Measurements from ENCODE around the gene ROBO2.

GRCh38 chr3:77541203-77541922, 501.5 kb downstream of the ROBO2 start:
- TF ChIP-seq CTCF (IDR thresholded peaks at IDR 0.05; ENCODE audit: poor library complexity, severe bottlenecking): no peak
- TF ChIP-seq EZH2 (IDR thresholded peaks at IDR 0.05; ENCODE audit: borderline replicate concordance, insufficient read depth, low read length, poor library complexity, severe bottlenecking): no peak
- TF ChIP-seq, protein P1, sequence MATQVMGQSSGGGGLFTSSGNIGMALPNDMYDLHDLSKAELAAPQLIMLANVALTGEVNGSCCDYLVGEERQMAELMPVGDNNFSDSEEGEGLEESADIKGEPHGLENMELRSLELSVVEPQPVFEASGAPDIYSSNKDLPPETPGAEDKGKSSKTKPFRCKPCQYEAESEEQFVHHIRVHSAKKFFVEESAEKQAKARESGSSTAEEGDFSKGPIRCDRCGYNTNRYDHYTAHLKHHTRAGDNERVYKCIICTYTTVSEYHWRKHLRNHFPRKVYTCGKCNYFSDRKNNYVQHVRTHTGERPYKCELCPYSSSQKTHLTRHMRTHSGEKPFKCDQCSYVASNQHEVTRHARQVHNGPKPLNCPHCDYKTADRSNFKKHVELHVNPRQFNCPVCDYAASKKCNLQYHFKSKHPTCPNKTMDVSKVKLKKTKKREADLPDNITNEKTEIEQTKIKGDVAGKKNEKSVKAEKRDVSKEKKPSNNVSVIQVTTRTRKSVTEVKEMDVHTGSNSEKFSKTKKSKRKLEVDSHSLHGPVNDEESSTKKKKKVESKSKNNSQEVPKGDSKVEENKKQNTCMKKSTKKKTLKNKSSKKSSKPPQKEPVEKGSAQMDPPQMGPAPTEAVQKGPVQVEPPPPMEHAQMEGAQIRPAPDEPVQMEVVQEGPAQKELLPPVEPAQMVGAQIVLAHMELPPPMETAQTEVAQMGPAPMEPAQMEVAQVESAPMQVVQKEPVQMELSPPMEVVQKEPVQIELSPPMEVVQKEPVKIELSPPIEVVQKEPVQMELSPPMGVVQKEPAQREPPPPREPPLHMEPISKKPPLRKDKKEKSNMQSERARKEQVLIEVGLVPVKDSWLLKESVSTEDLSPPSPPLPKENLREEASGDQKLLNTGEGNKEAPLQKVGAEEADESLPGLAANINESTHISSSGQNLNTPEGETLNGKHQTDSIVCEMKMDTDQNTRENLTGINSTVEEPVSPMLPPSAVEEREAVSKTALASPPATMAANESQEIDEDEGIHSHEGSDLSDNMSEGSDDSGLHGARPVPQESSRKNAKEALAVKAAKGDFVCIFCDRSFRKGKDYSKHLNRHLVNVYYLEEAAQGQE (IDR thresholded peaks at IDR 0.05; ENCODE audit: borderline replicate concordance): no peak
